ENCODE measurements around the gene PKIB. TPM values are rescaled to one million over a fixed set of nuclear protein-coding genes. Genes with fewer than 3 reads are reported as not detected.

PKIB gene
- total RNA-seq, 1 experiment from 2014 or later = 28.0 TPM

DNA sequence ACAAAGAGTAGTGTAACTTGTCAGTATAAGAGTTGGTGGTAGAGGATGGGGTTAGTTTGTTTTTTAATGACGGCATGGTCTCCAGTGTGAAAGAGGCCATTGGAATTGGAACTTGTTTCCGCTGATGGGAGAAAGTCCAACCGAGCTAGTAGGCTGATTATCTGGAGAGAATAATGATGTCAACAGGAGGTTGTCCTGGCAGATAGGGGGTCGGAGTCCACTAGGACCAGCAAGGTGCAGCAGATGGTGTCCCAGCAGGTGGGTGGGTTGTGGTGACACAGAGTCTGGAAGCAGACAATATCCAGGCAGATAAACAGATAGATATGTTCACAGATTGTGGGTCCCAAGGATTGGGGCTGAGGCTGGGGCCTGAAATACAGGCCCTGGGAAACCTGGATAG is 35.1 kb downstream of the PKIB start:
- Histone ChIP-seq H3K4me3 (ENCODE audit: low read length) (no peak overlapping the region), H3K36me3 (ENCODE audit: low read depth, low read length) (no peaks in the 10 kb centered on the region; the same call in 1 of the 2 replicates), H3K4me1 (ENCODE audit: insufficient read depth, low read length) (peaks cover 12% of the 10 kb centered on the region), H3F3A (ENCODE audit: low read length, unreplicated experiment) (no peaks in the 10 kb centered on the region), H2AFZ (ENCODE audit: low read length) (no peak overlapping the region), H3K4me2 (ENCODE audit: low read length) (no peak overlapping the region), H4K20me1 (ENCODE audit: low read length) (no peaks in the 10 kb centered on the region), H3K9me2 (replicated peaks; ENCODE audit: low read length) (no peaks in the 10 kb centered on the region), H3K27me3 (ENCODE audit: low read length) (no peaks in the 10 kb centered on the region), H3K9me3 (ENCODE audit: low read length) (no peaks in the 10 kb centered on the region), H3K79me2 (ENCODE audit: low read length) (no peaks in the 10 kb centered on the region), H3K9ac (ENCODE audit: low read length) (no peak overlapping the region), H3K27ac (ENCODE audit: low read length) (no peak overlapping the region)
- ATAC-seq (no peak), DNase-seq (no peak)
- no peak for TF ChIP-seq EZH2phosphoT487 (IDR thresholded peaks at IDR 0.05; ENCODE audit: borderline replicate concordance, low read length)
- TF ChIP-seq EZH2 (IDR thresholded peaks at IDR 0.05; ENCODE audit: low read length, unreplicated experiment) = no peak
- TF ChIP-seq, protein P1, sequence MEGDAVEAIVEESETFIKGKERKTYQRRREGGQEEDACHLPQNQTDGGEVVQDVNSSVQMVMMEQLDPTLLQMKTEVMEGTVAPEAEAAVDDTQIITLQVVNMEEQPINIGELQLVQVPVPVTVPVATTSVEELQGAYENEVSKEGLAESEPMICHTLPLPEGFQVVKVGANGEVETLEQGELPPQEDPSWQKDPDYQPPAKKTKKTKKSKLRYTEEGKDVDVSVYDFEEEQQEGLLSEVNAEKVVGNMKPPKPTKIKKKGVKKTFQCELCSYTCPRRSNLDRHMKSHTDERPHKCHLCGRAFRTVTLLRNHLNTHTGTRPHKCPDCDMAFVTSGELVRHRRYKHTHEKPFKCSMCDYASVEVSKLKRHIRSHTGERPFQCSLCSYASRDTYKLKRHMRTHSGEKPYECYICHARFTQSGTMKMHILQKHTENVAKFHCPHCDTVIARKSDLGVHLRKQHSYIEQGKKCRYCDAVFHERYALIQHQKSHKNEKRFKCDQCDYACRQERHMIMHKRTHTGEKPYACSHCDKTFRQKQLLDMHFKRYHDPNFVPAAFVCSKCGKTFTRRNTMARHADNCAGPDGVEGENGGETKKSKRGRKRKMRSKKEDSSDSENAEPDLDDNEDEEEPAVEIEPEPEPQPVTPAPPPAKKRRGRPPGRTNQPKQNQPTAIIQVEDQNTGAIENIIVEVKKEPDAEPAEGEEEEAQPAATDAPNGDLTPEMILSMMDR (conservative IDR thresholded peaks at IDR 0.05; ENCODE audit: low read depth, low read length) = no peak
- no TSS peak for BruUV-seq (replicated peaks)
- ChIA-PET CTCF (no interaction called here), POLR2A (ENCODE audit: unreplicated experiment) (no interaction called here)
- intact Hi-C loops (cut with micrococcal nuclease) = no loop called here

DNA sequence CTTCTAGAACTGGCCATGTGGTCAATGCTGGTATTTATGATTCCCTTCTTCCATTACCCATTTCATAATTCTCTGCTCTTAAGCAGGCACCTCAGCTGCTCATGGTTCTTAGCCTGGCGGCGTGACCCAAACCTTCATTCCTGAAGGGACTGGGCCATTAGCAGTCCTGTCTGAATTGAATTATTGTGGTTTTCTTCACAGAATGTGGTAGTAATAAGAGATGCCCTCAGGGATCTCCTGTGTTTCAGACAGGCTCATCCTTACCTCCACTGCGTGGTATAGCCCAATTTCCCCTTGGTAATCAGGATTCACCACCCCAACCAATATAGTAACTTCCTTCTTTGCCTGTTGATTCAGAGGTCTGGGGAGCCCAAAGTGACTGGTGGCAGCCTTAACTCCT is 37.6 kb downstream of the PKIB start:
- Histone ChIP-seq H4K20me1 (ENCODE audit: low read length) (no peaks in the 10 kb centered on the region), H3K4me1 (ENCODE audit: insufficient read depth, low read length) (peaks cover 38% of the 10 kb centered on the region), H3K9me2 (replicated peaks; ENCODE audit: low read length) (no peaks in the 10 kb centered on the region), H3K27me3 (ENCODE audit: low read length) (no peaks in the 10 kb centered on the region), H3K9me3 (ENCODE audit: low read length) (no peaks in the 10 kb centered on the region), H3K27ac (ENCODE audit: low read length) (no peak overlapping the region), H3K4me3 (ENCODE audit: low read length) (no peak overlapping the region), H3K36me3 (ENCODE audit: low read depth, low read length) (no peaks in the 10 kb centered on the region; the same call in 1 of the 2 replicates), H2AFZ (ENCODE audit: low read length) (no peak overlapping the region), H3F3A (ENCODE audit: low read length, unreplicated experiment) (peaks cover 11% of the 10 kb centered on the region), H3K9ac (ENCODE audit: low read length) (no peak overlapping the region), H3K79me2 (ENCODE audit: low read length) (no peaks in the 10 kb centered on the region), H3K4me2 (ENCODE audit: low read length) (no peak overlapping the region)
- intact Hi-C loops (cut with micrococcal nuclease) = no loop called here
- ChIA-PET POLR2A (ENCODE audit: unreplicated experiment) (no interaction called here), CTCF (no interaction called here)
- BruUV-seq (replicated peaks) = no TSS peak
- DNase-seq = peak; percentile 23
- TF ChIP-seq EZH2 (IDR thresholded peaks at IDR 0.05; ENCODE audit: low read length, unreplicated experiment) (no peak), EZH2phosphoT487 (IDR thresholded peaks at IDR 0.05; ENCODE audit: borderline replicate concordance, low read length) (no peak)
- TF ChIP-seq, protein P1 (conservative IDR thresholded peaks at IDR 0.05; ENCODE audit: low read depth, low read length) = no peak
- ATAC-seq = no peak

DNA sequence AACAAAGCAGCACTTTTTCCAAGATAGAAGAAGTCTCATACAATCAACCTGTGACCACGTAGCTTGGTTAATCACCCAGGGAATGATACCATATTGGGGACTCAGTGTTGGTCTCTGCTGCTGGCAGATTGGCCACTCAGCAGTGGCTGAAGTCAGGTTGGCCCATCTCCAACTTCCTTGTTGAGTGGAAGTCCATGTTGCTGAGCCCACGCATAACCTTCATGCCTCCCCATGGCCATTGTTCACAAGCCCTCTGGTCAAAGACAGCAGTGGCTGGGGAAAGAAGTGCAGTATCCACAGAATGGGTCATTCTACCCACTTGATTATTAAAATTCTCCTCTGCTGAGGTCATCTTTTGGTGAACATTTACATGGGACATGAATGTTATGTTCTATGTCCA is 38.5 kb downstream of the PKIB start:
- CTCF ChIA-PET = no interaction called here
- H3K27ac ChIP-seq (ENCODE audit: low read length) = no peak overlapping the region
- intact Hi-C loops (cut with micrococcal nuclease) = no loop called here

More for the DNA sequence above, 38.5 kb downstream of the PKIB start:
- H3K27me3 ChIP-seq (ENCODE audit: low read length) = no peaks in the 10 kb centered on the region
- no peak for ATAC-seq
- no peak overlapping the region for H2AFZ ChIP-seq (ENCODE audit: low read length)
- H3K4me3 ChIP-seq (ENCODE audit: low read length) = no peak overlapping the region
- H3K9me2 ChIP-seq (replicated peaks; ENCODE audit: low read length) = no peaks in the 10 kb centered on the region
- peaks cover 2% of the 10 kb centered on the region; the same call in 1 of the 2 replicates for H3K79me2 ChIP-seq (ENCODE audit: low read length)
- no peak overlapping the region for H3K9ac ChIP-seq (ENCODE audit: low read length)
- H3F3A ChIP-seq (ENCODE audit: low read length, unreplicated experiment) = peaks cover 13% of the 10 kb centered on the region
- no peaks in the 10 kb centered on the region for H3K9me3 ChIP-seq (ENCODE audit: low read length)
- no peak for DNase-seq
- H3K36me3 ChIP-seq (ENCODE audit: low read depth, low read length) = no peaks in the 10 kb centered on the region; the same call in 1 of the 2 replicates
- TF ChIP-seq, protein P1 (conservative IDR thresholded peaks at IDR 0.05; ENCODE audit: low read depth, low read length) = no peak
- no peak for TF ChIP-seq EZH2 (IDR thresholded peaks at IDR 0.05; ENCODE audit: low read length, unreplicated experiment)
- no peak for TF ChIP-seq EZH2phosphoT487 (IDR thresholded peaks at IDR 0.05; ENCODE audit: borderline replicate concordance, low read length)
- H3K4me2 ChIP-seq (ENCODE audit: low read length) = no peak overlapping the region
- POLR2A ChIA-PET (ENCODE audit: unreplicated experiment) = no interaction called here
- BruUV-seq (replicated peaks) = no TSS peak
- no peaks in the 10 kb centered on the region for H4K20me1 ChIP-seq (ENCODE audit: low read length)
- peaks cover 46% of the 10 kb centered on the region for H3K4me1 ChIP-seq (ENCODE audit: insufficient read depth, low read length)
